Measurements from ENCODE around the gene LOC101059915.
A peak's percentile ranks its signal among the peaks of the same experiment; 100 is the strongest.

LOC101059915 gene

GRCh38 chrX:71625471-71625870 lies 41.9 kb upstream of the LOC101059915 start:
- Mint-ChIP-seq H3K36me3 (no peaks in the 10 kb centered on the region), H3K4me3 (peak overlapping the region; percentile 22), H3K27ac (no peak overlapping the region), H3K27me3 (ENCODE audit: low read depth in 2 of 2) (no peaks in the 10 kb centered on the region), H3K9me3 (no peaks in the 10 kb centered on the region), H3K4me1 (peaks cover 29 to 42% of the 10 kb centered on the region in 2 donors)
- ATAC-seq (no peak), DNase-seq (no peak)
- no peak for TF ChIP-seq CTCF (IDR thresholded peaks at IDR 0.05)
- intact Hi-C loops (cut with micrococcal nuclease) = no loop called here
- H3K27ac ChIP-seq (ENCODE audit: low read length) = no peak overlapping the region
- no peaks in the 10 kb centered on the region for H3K9me3 ChIP-seq (ENCODE audit: control insufficient read depth, insufficient read depth, low read length)
- no peak overlapping the region for H3K4me3 ChIP-seq (ENCODE audit: low read length)
- H3K36me3 ChIP-seq (ENCODE audit: control insufficient read depth, insufficient read depth, low read length) = no peaks in the 10 kb centered on the region
- no peaks in the 10 kb centered on the region for H3K27me3 ChIP-seq (ENCODE audit: control insufficient read depth, insufficient read depth, low read length)
- WGBS (ENCODE audit: insufficient coverage) = 96% methylated on average over 3 of the region's 5 CpGs
- peaks cover 50% of the 10 kb centered on the region for H3K4me1 ChIP-seq (ENCODE audit: control insufficient read depth, insufficient read depth, low read length)

- Histone ChIP-seq H3K4me3 (ENCODE audit: low read length) (no peak overlapping the region), H3K9me3 (ENCODE audit: control insufficient read depth, insufficient read depth, low read length) (no peaks in the 10 kb centered on the region), H3K36me3 (ENCODE audit: control insufficient read depth, insufficient read depth, low read length) (no peaks in the 10 kb centered on the region), H3K27ac (ENCODE audit: low read length) (no peak overlapping the region), H3K4me1 (ENCODE audit: control insufficient read depth, insufficient read depth, low read length) (peaks cover 40% of the 10 kb centered on the region), H3K27me3 (ENCODE audit: control insufficient read depth, insufficient read depth, low read length) (no peaks in the 10 kb centered on the region)
- intact Hi-C loops (cut with micrococcal nuclease) = no loop called here
- H3K27ac Mint-ChIP-seq = no peak overlapping the region
- no peaks in the 10 kb centered on the region for H3K27me3 Mint-ChIP-seq (ENCODE audit: low read depth in 2 of 2)
- H3K4me3 Mint-ChIP-seq = no peak overlapping the region
- ATAC-seq = no peak
- H3K36me3 Mint-ChIP-seq = no peaks in the 10 kb centered on the region
- WGBS (ENCODE audit: insufficient coverage) = 96% methylated on average over 6 of the region's 6 CpGs
- DNase-seq = no peak
- H3K4me1 Mint-ChIP-seq = peaks cover 27 to 35% of the 10 kb centered on the region in 2 donors
- TF ChIP-seq CTCF (IDR thresholded peaks at IDR 0.05) = no peak
- no peaks in the 10 kb centered on the region for H3K9me3 Mint-ChIP-seq
These were observed 40.8 kb upstream of the LOC101059915 start for GRCh38 chrX:71626576-71626975.

GRCh38 chrX:71627588-71628404 lies 39.5 kb upstream of the LOC101059915 start:
- H3K27me3 Mint-ChIP-seq (ENCODE audit: low read depth in 2 of 2) = no peaks in the 10 kb centered on the region
- H3K36me3 Mint-ChIP-seq = no peaks in the 10 kb centered on the region
- peaks cover 17 to 23% of the 10 kb centered on the region in 2 donors for H3K4me1 Mint-ChIP-seq
- no peaks in the 10 kb centered on the region for H3K36me3 ChIP-seq (ENCODE audit: control insufficient read depth, insufficient read depth, low read length)
- intact Hi-C loops (cut with micrococcal nuclease) = no loop called here
- H3K9me3 Mint-ChIP-seq = no peaks in the 10 kb centered on the region
- H3K9me3 ChIP-seq (ENCODE audit: control insufficient read depth, insufficient read depth, low read length) = no peaks in the 10 kb centered on the region
- peaks cover 28% of the 10 kb centered on the region for H3K4me1 ChIP-seq (ENCODE audit: control insufficient read depth, insufficient read depth, low read length)
- H3K27me3 ChIP-seq (ENCODE audit: control insufficient read depth, insufficient read depth, low read length) = no peaks in the 10 kb centered on the region
- DNase-seq (no peak), ATAC-seq (no peak)
- WGBS (ENCODE audit: insufficient coverage) = 90% methylated on average over 13 of the region's 14 CpGs
- H3K4me3 Mint-ChIP-seq = no peak overlapping the region
- H3K4me3 ChIP-seq (ENCODE audit: low read length) = no peak overlapping the region
- no peak overlapping the region for H3K27ac Mint-ChIP-seq
- no peak for TF ChIP-seq CTCF (IDR thresholded peaks at IDR 0.05)
- H3K27ac ChIP-seq (ENCODE audit: low read length) = no peak overlapping the region

GRCh38 chrX:71629467-71629866 lies 37.9 kb upstream of the LOC101059915 start:
- Histone ChIP-seq H3K27ac (ENCODE audit: low read length) (no peak overlapping the region), H3K4me3 (ENCODE audit: low read length) (no peak overlapping the region), H3K4me1 (ENCODE audit: control insufficient read depth, insufficient read depth, low read length) (peaks cover 11% of the 10 kb centered on the region), H3K36me3 (ENCODE audit: control insufficient read depth, insufficient read depth, low read length) (no peaks in the 10 kb centered on the region), H3K9me3 (ENCODE audit: control insufficient read depth, insufficient read depth, low read length) (no peaks in the 10 kb centered on the region), H3K27me3 (ENCODE audit: control insufficient read depth, insufficient read depth, low read length) (no peaks in the 10 kb centered on the region)
- DNase-seq (no peak), ATAC-seq (no peak)
- Mint-ChIP-seq H3K27me3 (ENCODE audit: low read depth in 2 of 2) (no peaks in the 10 kb centered on the region), H3K4me3 (no peak overlapping the region), H3K27ac (no peak overlapping the region), H3K4me1 (peaks cover 4 to 6% of the 10 kb centered on the region in 2 donors), H3K9me3 (no peaks in the 10 kb centered on the region), H3K36me3 (no peaks in the 10 kb centered on the region)
- intact Hi-C loops (cut with micrococcal nuclease) = no loop called here
- 75% methylated on average over 1 of the region's 2 CpGs for WGBS (ENCODE audit: insufficient coverage)
- TF ChIP-seq CTCF (IDR thresholded peaks at IDR 0.05) = no peak

Measured in natural killer cell (primary cell).